RWPE1 (cell line): ENCODE results near the gene WDR53.
"Not testable (repeated sequence)": the region's sequence is repeated elsewhere in the genome, so short reads cannot be mapped to it uniquely, and the experiment has no call there.

Experiments
- CTCF ChIA-PET: fragments of 350-600 bp; sonication (Branson Sonifier 250); formaldehyde crosslinking; extraction: SDS; loops from one replicate; lab custom pipeline; 2021; lab: Yijun Ruan, JAX
- POLR2A ChIA-PET: fragments of 400-600 bp; formaldehyde crosslinking; extraction: SDS; loops from one replicate; lab custom pipeline; 2020; ENCODE audit warnings: antibody characterized with exemption; ENCODE audit not compliant: low non-redundant PET; lab: Yijun Ruan, JAX
- DNase-seq: peaks from one replicate; pipeline ENCODE4 v3.0.0; 2012; ENCODE audit warnings: low spot score
- H3K27ac ChIP-seq: fragments of 450-650 bp; 2 replicates; pipeline ENCODE4 v1.5.1; 2017
- TF ChIP-seq, protein P1 (sequence below): fragments of 450-650 bp; conservative IDR thresholded peaks from 2 replicates; pipeline ENCODE4 v1.5.1; 2017; ENCODE audit warnings: low read depth, mild to moderate bottlenecking

Gene WDR53

DNA sequence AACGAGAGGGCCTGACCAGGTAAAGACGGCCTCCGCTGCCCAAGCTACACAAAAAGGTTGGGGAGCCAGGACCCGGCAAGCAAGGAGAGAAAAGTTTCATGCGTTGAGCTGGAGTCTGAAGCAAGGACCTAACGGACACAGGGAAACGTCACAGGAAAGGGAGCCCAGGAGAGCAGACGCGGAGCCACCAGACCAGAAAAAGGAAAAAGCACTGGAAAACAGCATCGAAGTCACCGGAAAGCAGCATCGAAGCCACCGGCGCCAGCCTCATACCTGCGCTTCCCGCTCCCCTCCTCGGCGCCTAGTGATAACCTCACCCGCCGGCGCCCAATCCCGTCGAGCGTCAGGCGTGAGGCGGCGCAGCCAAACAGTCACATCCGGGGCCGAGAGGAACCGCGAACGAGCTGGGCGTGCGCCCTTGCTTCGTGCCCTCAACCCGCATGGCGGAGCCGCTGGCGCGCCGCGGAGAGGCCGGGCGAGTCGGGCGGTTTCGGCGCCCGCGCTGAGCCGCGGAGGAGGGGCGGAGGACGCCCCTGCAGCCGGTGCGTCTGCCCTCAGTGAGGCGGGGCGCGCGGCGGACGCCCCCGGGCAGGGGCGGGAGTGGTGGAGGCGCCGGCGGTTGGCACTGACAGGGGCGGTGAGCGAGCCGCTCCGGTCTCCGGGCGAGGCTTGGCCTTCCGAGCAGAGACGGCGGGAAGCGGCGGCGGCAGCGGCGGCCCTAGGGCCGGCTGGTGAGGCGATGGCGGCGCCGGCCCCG is at the start of gene WDR53, which contains the start of gene FBXO45:
TSS of gene WDR53 (minus strand) at position 309 of the 757 bp plus-strand sequence. CDS start 7,079 bp downstream, outside the sequence.
TSS of gene FBXO45 (plus strand) at position 415 of the 757 bp plus-strand sequence. CDS start at position 740, 325 bp downstream.
- TF ChIP-seq, protein P1, sequence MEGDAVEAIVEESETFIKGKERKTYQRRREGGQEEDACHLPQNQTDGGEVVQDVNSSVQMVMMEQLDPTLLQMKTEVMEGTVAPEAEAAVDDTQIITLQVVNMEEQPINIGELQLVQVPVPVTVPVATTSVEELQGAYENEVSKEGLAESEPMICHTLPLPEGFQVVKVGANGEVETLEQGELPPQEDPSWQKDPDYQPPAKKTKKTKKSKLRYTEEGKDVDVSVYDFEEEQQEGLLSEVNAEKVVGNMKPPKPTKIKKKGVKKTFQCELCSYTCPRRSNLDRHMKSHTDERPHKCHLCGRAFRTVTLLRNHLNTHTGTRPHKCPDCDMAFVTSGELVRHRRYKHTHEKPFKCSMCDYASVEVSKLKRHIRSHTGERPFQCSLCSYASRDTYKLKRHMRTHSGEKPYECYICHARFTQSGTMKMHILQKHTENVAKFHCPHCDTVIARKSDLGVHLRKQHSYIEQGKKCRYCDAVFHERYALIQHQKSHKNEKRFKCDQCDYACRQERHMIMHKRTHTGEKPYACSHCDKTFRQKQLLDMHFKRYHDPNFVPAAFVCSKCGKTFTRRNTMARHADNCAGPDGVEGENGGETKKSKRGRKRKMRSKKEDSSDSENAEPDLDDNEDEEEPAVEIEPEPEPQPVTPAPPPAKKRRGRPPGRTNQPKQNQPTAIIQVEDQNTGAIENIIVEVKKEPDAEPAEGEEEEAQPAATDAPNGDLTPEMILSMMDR: no peak
- POLR2A ChIA-PET: interaction anchor here (0.6 to 1.7 kb wide), 3 partner anchors 19 to 723 kb away, joined by 3 to 5 read pairs (median 4); no protein-coding TSS in a partner anchor
- peak within 1 kb of the TSS; percentile 88 for H3K27ac ChIP-seq
- CTCF ChIA-PET: interaction anchor here (1.0 kb wide), 1 partner anchor 40 kb away, joined by 3 read pairs; no protein-coding TSS in a partner anchor
- peak; percentile 92 for DNase-seq

DNA sequence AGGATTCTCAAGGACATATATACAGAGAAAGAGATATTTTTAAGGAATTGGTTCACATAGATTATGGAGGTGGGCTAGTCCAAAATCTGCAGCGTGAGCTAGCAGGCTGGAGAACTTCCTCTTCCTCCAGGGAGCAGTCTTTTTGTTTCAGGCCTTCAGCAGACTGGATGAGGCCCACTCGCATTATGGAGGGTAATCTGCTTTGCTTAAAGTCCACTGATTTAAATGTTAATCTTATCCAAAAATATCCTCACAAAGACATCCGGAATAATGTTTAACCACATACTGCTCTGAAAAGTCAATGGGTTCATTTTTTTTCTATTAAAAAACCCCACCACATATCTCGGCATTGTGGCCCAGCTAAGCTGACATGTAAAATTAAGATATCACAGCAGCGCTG is 48.9 kb upstream of the WDR53 start:
- DNase-seq: no peak
- TF ChIP-seq, protein P1: no peak
- ChIA-PET POLR2A (no interaction called here), CTCF (interaction anchor here (0.6 kb wide), 1 partner anchor 360 kb away, joined by 3 read pairs; no protein-coding TSS in a partner anchor)
- H3K27ac ChIP-seq: no peak overlapping the region

DNA sequence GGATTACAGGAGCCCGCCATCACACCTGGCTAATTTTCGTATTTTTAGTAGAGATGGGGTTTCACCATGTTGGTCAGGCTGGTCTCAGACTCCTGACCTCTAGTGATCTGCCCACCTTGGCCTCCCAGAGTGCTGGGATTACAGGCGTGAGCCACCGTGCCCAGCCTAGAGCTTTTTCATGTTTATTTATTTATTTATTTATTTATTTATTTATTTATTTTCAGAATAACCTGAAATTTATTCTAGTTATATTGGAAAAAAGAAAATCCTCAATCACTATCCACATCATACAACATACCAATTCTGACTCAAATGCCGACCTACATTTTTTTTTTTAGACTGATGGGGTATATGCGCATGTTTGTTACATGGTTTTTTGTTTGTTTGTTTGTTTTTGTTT is 46.9 kb upstream of the WDR53 start:
- POLR2A ChIA-PET, DNase-seq, H3K27ac ChIP-seq: not testable (repeated sequence)
- CTCF ChIA-PET: interaction anchor here (0.6 to 0.7 kb wide), 2 partner anchors 86 to 100 kb away, joined by 3 to 4 read pairs; no protein-coding TSS in a partner anchor

DNA sequence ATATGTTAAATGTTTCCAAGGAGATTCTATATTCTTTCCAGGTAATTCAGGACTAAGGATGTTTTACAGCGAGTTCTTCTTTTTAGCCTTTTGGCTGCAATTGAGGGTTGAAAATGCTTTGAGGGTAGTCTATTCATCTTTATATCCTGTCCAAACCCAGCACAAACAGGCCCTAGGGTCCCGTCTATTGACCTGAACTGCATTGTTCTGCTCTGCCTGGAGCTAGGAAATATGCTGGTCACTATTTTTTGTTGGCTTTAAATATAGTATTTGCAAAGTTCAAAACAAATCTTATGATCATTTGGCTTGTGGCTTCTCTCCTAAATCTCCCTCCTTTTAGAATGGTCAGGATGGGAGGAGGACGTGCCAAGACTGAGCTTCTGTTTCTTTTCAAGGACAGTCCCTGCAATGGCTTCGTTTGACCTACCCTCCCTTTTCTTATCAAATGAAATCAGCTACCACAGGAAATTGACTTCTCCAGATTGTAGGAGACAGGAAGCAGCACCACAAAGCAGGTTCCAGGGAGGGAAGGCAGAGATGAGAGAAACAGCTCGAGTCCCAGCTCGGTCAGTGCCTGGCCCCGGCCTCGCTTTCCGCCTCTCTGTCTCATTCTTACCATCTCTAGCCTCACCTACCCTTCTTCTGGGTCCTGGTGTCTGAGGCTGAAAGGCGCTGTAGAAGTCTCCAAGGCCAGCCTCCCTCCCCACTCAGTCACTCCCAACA is 43.6 kb upstream of the WDR53 start:
- peak overlapping the region; percentile 41; the same call in 1 of the 2 replicates for H3K27ac ChIP-seq
- no peak for DNase-seq
- CTCF ChIA-PET: interaction anchor here (0.7 to 1.7 kb wide), 2 partner anchors 73 to 1062 kb away, joined by 3 to 12 read pairs; no protein-coding TSS in a partner anchor
- TF ChIP-seq, protein P1: no peak
- POLR2A ChIA-PET: no interaction called here

DNA sequence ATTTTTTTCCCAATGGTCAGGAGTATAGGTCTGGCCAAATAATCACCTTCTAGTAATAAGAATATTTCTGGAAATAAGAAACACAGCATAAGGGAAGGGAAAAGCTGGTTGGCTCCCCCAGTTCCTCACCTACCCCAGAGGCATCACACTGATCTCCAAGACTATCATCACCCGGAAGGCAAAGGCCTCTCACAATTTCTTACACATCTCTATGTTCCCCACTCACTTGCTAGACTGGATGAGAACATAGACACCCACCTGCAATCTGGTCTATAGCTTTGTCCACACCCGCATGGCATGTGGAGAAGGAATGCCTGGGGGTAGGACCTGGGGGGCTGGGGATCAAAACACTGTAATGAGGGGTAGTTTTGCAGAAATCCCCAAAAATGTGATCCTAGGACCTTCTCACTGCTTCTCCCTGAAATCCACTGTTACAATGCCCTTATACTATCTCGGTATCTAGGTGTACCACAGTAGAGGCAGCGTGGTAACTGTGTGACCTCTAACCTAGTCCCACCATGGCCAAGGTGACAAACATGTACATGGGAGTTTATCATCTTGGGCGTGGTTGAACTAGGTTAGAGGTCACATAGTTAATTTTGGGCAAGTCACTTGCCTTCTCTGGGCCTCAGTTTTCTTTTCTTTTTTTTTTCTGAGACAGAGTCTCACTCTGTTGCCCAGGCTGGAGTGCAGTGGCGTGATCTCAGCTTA is 41.6 kb upstream of the WDR53 start:
- TF ChIP-seq, protein P1: no peak
- H3K27ac ChIP-seq: no peak overlapping the region
- ChIA-PET CTCF (interaction anchor here (0.5 to 3.1 kb wide), 23 partner anchors 13 to 1093 kb away, joined by 3 to 41 read pairs (median 4); no protein-coding TSS in a partner anchor), POLR2A (no interaction called here)
- DNase-seq: no peak

DNA sequence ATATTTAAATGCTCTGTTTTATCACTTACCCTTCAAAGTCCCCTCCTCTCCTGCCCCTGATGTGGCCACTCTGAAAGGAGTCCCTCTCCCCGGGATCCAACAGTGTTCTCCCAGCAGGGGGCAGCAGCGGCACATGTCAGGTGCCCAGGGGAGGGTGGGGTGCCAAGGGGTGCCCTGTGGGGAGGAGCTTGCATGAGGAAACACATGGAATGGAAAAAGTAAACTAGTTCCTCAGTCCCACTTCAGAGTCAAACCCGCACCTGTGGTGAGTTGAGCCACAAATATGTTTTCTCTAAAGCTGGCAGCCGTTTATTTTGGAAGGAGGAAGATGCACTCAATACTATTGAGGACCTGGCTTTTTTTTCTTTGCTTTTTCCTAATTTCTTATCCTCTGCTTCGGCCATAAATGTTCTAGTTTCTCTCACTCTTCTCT is 41.0 kb upstream of the WDR53 start:
- peak; percentile 96 for DNase-seq
- no peak overlapping the region for H3K27ac ChIP-seq
- ChIA-PET POLR2A (no interaction called here), CTCF (interaction anchor here (0.5 to 3.1 kb wide), 21 partner anchors 13 to 1094 kb away, joined by 3 to 41 read pairs (median 4); no protein-coding TSS in a partner anchor)
- TF ChIP-seq, protein P1: peak; percentile 86
